HepG2 (cell line): ENCODE measurements around the gene TUBB. TPM values are rescaled to one million over a fixed set of nuclear protein-coding genes. Genes with fewer than 3 reads are reported as not detected.

Experiments
- AHR ChIP-seq: IDR thresholded peaks from 2 replicates; pipeline ENCODE4 v1.6.1; 2018; ENCODE audit warnings: missing genetic modification reagents, missing compliant biosample characterization
- ARHGAP35 ChIP-seq: sonication (generic); formaldehyde crosslinking; IDR thresholded peaks from 2 replicates; pipeline ENCODE4 v1.9.0; 2022; ENCODE audit warnings: mild to moderate bottlenecking, inconsistent platforms, moderate library complexity, missing genetic modification reagents, borderline replicate concordance
- ATF1 ChIP-seq: IDR thresholded peaks from 2 replicates; pipeline ENCODE4 v1.6.1; 2016; ENCODE audit warnings: mild to moderate bottlenecking, control low read depth
- DMAP1 ChIP-seq: IDR thresholded peaks from 2 replicates; pipeline ENCODE4 v1.6.1; 2016
- GATAD2A ChIP-seq: IDR thresholded peaks from 2 replicates; pipeline ENCODE4 v1.6.1; 2016
- GTF3A ChIP-seq: sonication (generic); formaldehyde crosslinking; conservative IDR thresholded peaks from 2 replicates; pipeline ENCODE4 v1.4.0; 2020; ENCODE audit warnings: mild to moderate bottlenecking, missing genetic modification reagents
- MED13 ChIP-seq: sonication (generic); formaldehyde crosslinking; IDR thresholded peaks from 2 replicates; pipeline ENCODE4 v1.5.0; 2020; ENCODE audit warnings: missing genetic modification reagents
- RXRB ChIP-seq: IDR thresholded peaks from 2 replicates; pipeline ENCODE4 v1.6.1; 2016; ENCODE audit warnings: borderline replicate concordance, missing genetic modification reagents, missing compliant biosample characterization
- SCMH1 ChIP-seq: sonication (generic); formaldehyde crosslinking; IDR thresholded peaks from 2 replicates; pipeline ENCODE4 v1.9.0; 2021; ENCODE audit warnings: missing genetic modification reagents, mild to moderate bottlenecking, borderline replicate concordance
- SIN3A ChIP-seq: IDR thresholded peaks from 2 replicates; pipeline ENCODE4 v1.6.1; 2011; ENCODE audit warnings: low read depth, mild to moderate bottlenecking, control low read depth, low read length, borderline replicate concordance
- SNAPC2 ChIP-seq: sonication (generic); formaldehyde crosslinking; IDR thresholded peaks from 2 replicates; pipeline ENCODE4 v1.8.1; 2022; ENCODE audit warnings: mild to moderate bottlenecking, missing genetic modification reagents
- TCF12 ChIP-seq, 2 experiments: fragments of 450-650 bp in 1 of 2; sonication (generic) in 1 of 2; formaldehyde crosslinking in 1 of 2; IDR thresholded peaks; 2 replicates each; pipeline versions ENCODE4 v1.6.1 to v1.8.0; 2017 to 2022; ENCODE audit warnings: antibody characterized with exemption in 1 of 2, mild to moderate bottlenecking in 1 of 2, missing genetic modification reagents in 1 of 2, moderate library complexity in 1 of 2
- WIZ ChIP-seq: sonication (generic); formaldehyde crosslinking; IDR thresholded peaks from 2 replicates; pipeline ENCODE4 v1.5.1; 2020; ENCODE audit warnings: mild to moderate bottlenecking, missing genetic modification reagents
- ZBTB26 ChIP-seq: IDR thresholded peaks from 2 replicates; pipeline ENCODE4 v1.6.1; 2016; ENCODE audit warnings: missing compliant biosample characterization, missing genetic modification reagents, borderline replicate concordance
- ZFP36L2 ChIP-seq: sonication (generic); formaldehyde crosslinking; IDR thresholded peaks from 2 replicates; pipeline ENCODE4 v1.4.0; 2020; ENCODE audit warnings: missing genetic modification reagents
- ZFY ChIP-seq: sonication (generic); formaldehyde crosslinking; IDR thresholded peaks from 2 replicates; pipeline ENCODE4 v1.4.0; 2020; ENCODE audit warnings: missing genetic modification reagents
- ZNF232 ChIP-seq: sonication (generic); formaldehyde crosslinking; IDR thresholded peaks from 2 replicates; pipeline ENCODE4 v1.4.0; 2020; ENCODE audit warnings: missing genetic modification reagents, borderline replicate concordance
- ZNF33B ChIP-seq: sonication (generic); formaldehyde crosslinking; IDR thresholded peaks from 2 replicates; pipeline ENCODE4 v1.5.1; 2020; ENCODE audit warnings: mild to moderate bottlenecking, missing genetic modification reagents
- ZNF839 ChIP-seq: sonication (generic); formaldehyde crosslinking; IDR thresholded peaks from 2 replicates; pipeline ENCODE4 v1.4.0; 2020; ENCODE audit warnings: missing genetic modification reagents, mild to moderate bottlenecking, borderline replicate concordance
- polyA plus RNA-seq, 8 experiments: library from polyadenylated mRNA; depleted of rRNA in 3 of 8; stranded (reverse) in 7 of 8; unstranded in 1 of 8; fragments of >200 nt; fragmentation: Illumina TruSeq in 4 of 8; extraction: Trizol in 4 of 8; gene quantifications; 2 replicates each; pipeline versions ENCODE4 v1.2.1 to v1.2.3, GENCODE V29; 2011 to 2016; ENCODE audit warnings: low read depth in 4 of 8, missing spikeins in 1 of 8, mixed read lengths in 1 of 8; ENCODE audit not compliant: insufficient read depth in 1 of 8
- total RNA-seq, 5 experiments: library from RNA; depleted of rRNA; stranded (reverse); fragments of >200 nt; fragmentation: Illumina TruSeq; extraction: Trizol; gene quantifications; 2 replicates each; pipeline ENCODE4 v1.2.3, GENCODE V29; 2016; ENCODE audit warnings: low read depth in 1 of 5
- TF ChIP-seq, protein P1 (sequence below): sonication (generic); formaldehyde crosslinking; IDR thresholded peaks from 2 replicates; pipeline ENCODE4 v1.5.1; 2020; ENCODE audit warnings: missing genetic modification reagents, mild to moderate bottlenecking, borderline replicate concordance
- TF ChIP-seq, protein P2 (sequence below): sonication (generic); formaldehyde crosslinking; IDR thresholded peaks from 2 replicates; pipeline ENCODE4 v1.4.0; 2020; ENCODE audit warnings: missing genetic modification reagents
- TF ChIP-seq, protein P3 (sequence below), 2 experiments: IDR thresholded peaks; 2 replicates each; pipeline ENCODE4 v1.6.1; 2011 to 2012; ENCODE audit warnings: low read length in 2 of 2, borderline replicate concordance in 1 of 2, low read depth in 1 of 2, mild to moderate bottlenecking in 1 of 2, moderate library complexity in 1 of 2

TUBB gene
- total and polyA plus RNA-seq, 2 of the 13 experiments (the other 11 are each of a cell fraction or from before 2014, with no cell fraction given) = 911 to 1,163 TPM

GRCh38 chr6:30717129-30717844, 2.9 kb upstream of the TUBB start, which contains the start of gene MDC1 (continued):
- TF ChIP-seq, protein P1, sequence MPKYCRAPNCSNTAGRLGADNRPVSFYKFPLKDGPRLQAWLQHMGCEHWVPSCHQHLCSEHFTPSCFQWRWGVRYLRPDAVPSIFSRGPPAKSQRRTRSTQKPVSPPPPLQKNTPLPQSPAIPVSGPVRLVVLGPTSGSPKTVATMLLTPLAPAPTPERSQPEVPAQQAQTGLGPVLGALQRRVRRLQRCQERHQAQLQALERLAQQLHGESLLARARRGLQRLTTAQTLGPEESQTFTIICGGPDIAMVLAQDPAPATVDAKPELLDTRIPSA (CRISPR knock-in tag) = peak; percentile 72; the same call in 1 of the 2 replicates
- TF ChIP-seq, protein P2, sequence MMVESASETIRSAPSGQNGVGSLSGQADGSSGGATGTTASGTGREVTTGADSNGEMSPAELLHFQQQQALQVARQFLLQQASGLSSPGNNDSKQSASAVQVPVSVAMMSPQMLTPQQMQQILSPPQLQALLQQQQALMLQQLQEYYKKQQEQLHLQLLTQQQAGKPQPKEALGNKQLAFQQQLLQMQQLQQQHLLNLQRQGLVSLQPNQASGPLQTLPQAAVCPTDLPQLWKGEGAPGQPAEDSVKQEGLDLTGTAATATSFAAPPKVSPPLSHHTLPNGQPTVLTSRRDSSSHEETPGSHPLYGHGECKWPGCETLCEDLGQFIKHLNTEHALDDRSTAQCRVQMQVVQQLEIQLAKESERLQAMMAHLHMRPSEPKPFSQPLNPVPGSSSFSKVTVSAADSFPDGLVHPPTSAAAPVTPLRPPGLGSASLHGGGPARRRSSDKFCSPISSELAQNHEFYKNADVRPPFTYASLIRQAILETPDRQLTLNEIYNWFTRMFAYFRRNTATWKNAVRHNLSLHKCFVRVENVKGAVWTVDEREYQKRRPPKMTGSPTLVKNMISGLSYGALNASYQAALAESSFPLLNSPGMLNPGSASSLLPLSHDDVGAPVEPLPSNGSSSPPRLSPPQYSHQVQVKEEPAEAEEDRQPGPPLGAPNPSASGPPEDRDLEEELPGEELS (CRISPR knock-in tag) = peak; percentile 81
- TF ChIP-seq WIZ = peak; percentile 79
- peak; percentile 97 for TF ChIP-seq SNAPC2
- TF ChIP-seq GTF3A = peak; percentile 86; the same call in 1 of the 2 replicates
- no peak for TF ChIP-seq TCF12 (IDR thresholded peaks at IDR 0.05)
- peak; percentile 74; the same call in 1 of the 2 replicates for TF ChIP-seq TCF12 (CRISPR knock-in tag; IDR thresholded peaks at IDR 0.05)
- TF ChIP-seq MED13 (CRISPR knock-in tag) = no peak; the same call in 1 of the 2 replicates
- TF ChIP-seq ATF1 = peak; percentile 90
- TF ChIP-seq ZNF839 = 0 out of 2 replicates have a peak, but pooled peaks have one; percentile 75
- TF ChIP-seq ZFP36L2 = 0 out of 2 replicates have a peak, but pooled peaks have one; percentile 29
- TF ChIP-seq DMAP1 (CRISPR knock-in tag) = peak; percentile 100
- peak; percentile 98 for TF ChIP-seq SIN3A
- TF ChIP-seq AHR (CRISPR knock-in tag) = peak; percentile 83; the same call in 1 of the 2 replicates
- TF ChIP-seq ARHGAP35 (CRISPR knock-in tag) = no peak
- peak; percentile 20 for TF ChIP-seq ZNF33B (CRISPR knock-in tag)
- peak; percentile 73; the same call in 1 of the 2 replicates for TF ChIP-seq ZBTB26 (CRISPR knock-in tag)
- peak; percentile 83 for TF ChIP-seq ZFY (CRISPR knock-in tag)
- TF ChIP-seq RXRB (CRISPR knock-in tag) = peak; percentile 92
- TF ChIP-seq ZNF232 (CRISPR knock-in tag) = no peak; the same call in 1 of the 2 replicates
- TF ChIP-seq, protein P3, sequence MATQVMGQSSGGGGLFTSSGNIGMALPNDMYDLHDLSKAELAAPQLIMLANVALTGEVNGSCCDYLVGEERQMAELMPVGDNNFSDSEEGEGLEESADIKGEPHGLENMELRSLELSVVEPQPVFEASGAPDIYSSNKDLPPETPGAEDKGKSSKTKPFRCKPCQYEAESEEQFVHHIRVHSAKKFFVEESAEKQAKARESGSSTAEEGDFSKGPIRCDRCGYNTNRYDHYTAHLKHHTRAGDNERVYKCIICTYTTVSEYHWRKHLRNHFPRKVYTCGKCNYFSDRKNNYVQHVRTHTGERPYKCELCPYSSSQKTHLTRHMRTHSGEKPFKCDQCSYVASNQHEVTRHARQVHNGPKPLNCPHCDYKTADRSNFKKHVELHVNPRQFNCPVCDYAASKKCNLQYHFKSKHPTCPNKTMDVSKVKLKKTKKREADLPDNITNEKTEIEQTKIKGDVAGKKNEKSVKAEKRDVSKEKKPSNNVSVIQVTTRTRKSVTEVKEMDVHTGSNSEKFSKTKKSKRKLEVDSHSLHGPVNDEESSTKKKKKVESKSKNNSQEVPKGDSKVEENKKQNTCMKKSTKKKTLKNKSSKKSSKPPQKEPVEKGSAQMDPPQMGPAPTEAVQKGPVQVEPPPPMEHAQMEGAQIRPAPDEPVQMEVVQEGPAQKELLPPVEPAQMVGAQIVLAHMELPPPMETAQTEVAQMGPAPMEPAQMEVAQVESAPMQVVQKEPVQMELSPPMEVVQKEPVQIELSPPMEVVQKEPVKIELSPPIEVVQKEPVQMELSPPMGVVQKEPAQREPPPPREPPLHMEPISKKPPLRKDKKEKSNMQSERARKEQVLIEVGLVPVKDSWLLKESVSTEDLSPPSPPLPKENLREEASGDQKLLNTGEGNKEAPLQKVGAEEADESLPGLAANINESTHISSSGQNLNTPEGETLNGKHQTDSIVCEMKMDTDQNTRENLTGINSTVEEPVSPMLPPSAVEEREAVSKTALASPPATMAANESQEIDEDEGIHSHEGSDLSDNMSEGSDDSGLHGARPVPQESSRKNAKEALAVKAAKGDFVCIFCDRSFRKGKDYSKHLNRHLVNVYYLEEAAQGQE (IDR thresholded peaks at IDR 0.05; ENCODE audit: borderline replicate concordance in 1 of 2, low read depth in 1 of 2, low read length in 2 of 2) = peak in 1 of 2 experiments; percentile 75; a peak in 2 of 4 replicates
- TF ChIP-seq SCMH1 (CRISPR knock-in tag) = no peak
- peak; percentile 93 for TF ChIP-seq GATAD2A
